Posterior cingulate gyrus (tissue), 11 donors: ENCODE measurements around the gene TRIM73.
A peak's percentile ranks its signal among the peaks of the same experiment; 100 is the strongest.
"Not testable (repeated sequence)": the region's sequence is repeated elsewhere in the genome, so short reads cannot be mapped to it uniquely, and the experiment has no call there.

Experiments used
- DNase-seq, 10 donors: peaks; one replicate each; pipeline versions ENCODE4 v3.0.0 to v3.0.0-alpha.2; 2020 to 2021; ENCODE audit warnings: mixed read lengths in 3 of 10
- intact Hi-C: fragments of 100-400 bp; cut with DNase I; formaldehyde crosslinking; loops from one replicate; pipeline ENCODE4 v1.15.1; 2023

Gene TRIM73

DNA sequence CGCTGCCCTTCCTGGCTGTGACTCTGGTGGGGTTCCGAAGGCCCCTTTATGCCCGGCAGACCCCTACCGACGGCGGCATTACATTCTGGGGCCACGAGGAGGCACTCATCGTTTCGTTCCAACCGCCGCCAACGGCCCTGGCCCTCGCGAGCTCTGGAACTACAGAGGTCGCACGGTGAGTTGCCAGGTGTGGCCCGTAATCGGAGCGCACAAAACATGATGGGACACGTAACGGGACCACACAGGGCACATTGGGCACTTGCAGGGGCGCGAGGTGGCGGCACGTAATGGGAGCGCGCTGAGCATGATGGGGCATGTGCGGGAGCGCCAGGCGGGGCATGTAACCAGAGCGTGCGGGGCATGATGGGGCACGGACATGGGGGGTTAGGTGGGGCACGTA, at the start of gene TRIM73:
TRIM73 (plus strand) TSS at position 301 of the 400 bp plus-strand sequence. CDS start 3,305 bp downstream, outside the sequence.
- DNase-seq, result peak in 1 of 10 donors; percentile 20
- intact Hi-C loops, result not testable (repeated sequence)

DNA sequence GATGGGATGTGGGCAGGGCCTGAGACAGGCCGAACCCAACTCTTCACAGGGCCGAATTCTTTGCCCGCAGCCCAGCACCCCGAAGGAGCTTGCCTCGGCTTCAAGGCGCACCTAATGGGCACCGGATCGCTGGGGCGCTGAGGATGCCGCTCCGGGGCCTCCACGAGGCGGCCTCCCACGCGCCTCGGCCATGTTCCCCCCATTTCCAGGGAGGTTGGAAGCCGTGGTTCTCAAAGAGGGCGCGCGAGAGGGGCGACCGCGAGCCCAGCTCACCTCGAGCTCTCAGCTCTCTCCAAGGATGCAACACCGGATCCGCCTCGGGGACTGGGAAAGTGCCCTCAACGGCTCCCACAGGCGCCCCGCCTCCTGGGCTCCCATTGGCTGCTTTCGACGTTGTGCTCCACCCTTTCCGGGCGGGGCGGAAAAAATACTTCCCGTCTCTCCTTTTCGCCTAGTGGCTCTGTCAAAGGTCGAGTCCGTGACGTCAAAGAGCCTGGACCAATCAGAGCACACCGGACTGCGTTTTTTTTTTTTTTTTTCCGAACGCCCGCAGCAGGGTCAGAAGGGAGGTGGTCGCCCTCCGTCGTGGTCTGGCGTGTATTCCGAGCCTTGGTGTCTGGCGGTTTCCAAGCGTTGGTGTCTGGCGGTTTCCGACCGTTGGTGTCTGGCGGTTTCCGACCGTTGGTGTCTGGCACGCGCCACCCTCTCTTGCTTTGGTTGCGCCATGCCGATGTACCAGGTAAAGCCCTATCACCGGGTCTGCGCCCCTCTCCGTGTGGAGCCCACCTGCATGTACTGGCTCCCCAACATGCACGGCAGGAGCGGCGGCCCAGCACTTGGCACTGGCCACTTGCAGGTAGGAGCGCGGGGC, 36.5 kb upstream of the TRIM73 start:
- DNase-seq, result peak in 4 of 10 donors; percentile 5 to 84 (median 33)
- intact Hi-C loops, result not testable (repeated sequence)

DNA sequence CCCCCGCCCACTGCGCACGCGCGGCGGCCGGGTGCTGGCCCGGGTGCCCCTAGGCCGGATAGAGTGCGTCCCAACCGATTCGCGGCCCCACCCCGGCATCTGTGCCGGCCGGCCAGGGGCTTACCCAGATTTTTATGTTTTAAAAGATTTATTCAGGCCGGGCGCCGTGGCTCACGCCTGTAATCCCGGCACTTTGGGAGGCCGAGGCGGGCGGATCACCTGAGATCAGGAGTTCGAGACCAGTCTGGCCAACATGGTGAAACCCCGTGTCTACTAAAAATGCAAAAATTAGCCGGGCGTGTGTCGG, 35.9 kb upstream of the TRIM73 start:
- intact Hi-C loops, result not testable (repeated sequence)
- DNase-seq, result peak in 1 of 10 donors; percentile 2

DNA sequence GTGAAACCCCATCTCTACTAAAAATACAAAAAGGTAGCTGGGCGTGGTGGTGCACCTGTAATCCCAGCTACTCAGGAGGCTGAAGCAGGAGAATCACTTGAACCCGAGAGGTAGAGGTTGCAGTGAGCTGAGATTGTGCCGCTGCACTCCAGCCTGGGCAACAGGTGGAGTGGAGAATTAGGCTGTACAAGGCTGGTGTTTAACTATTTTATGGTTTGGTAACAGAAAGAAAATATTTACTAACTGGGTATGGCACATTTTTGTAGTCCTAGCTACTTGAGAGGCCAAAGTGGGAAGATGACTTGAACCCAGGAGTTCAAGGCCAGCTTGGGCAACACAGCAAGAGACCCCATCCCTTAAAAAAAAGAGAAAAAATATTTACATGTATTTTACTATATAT, 31.4 kb upstream of the TRIM73 start:
- DNase-seq, intact Hi-C loops: not testable (repeated sequence)

DNA sequence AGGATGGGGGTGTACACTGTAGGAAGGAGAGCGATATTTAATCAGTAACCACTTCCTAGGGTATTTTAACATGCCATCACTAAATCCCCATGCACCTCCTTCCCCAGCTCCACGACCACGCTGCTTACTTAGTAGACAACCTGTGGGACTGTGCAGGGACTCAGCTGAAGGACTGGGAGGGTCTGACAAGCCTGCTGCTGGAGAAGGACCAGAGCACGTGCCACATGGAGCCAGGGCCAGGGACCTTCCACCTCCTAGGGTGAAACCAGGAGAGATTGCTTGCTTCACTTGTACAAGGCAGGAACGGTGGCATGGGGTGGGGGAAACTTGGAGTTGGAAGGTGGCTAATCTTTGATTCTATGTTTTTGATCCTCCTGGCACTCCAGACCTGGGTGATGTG, 28.8 kb upstream of the TRIM73 start:
- not testable (repeated sequence) for DNase-seq

DNA sequence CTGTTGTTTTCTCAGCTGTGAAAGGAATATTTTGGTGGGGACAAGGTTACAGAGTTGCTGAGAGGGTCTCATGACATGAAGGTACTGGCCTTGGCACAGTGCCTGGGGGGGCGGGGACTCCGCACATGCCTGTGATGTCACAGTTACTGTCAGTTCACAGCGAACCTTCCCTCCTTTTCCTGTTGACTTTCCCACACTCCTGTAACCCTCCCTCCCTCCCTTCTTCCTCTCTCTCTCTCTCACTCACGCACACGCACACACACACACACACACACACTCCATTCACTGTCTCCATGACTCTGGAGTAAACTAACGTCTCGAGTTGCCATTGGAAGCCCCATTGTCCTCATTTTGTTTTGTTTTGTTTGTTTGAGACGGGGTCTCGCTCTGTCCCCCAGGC, 28.1 kb upstream of the TRIM73 start:
- intact Hi-C loops, DNase-seq: not testable (repeated sequence)

More for the DNA sequence above, 28.8 kb upstream of the TRIM73 start:
- intact Hi-C loops, result not testable (repeated sequence)

DNA sequence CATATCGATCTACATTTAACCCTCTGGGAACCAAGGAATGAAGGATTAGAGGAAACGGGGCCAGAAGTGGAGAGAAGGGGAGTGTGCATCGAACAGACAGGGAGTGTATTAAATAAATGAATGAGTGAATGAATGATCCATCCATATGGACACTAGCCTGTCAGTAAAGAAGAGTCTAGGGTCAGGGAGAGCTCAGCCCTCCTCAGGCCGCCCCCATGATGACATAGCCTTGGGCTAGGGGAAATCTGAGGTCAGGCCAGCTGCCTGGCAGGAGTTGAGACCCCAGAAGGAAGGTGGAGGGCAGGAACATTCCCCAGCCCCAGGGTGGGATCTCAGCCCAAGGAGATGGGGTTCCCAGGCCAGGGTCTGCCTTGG, 21.3 kb upstream of the TRIM73 start:
- intact Hi-C loops, result not testable (repeated sequence)

DNA sequence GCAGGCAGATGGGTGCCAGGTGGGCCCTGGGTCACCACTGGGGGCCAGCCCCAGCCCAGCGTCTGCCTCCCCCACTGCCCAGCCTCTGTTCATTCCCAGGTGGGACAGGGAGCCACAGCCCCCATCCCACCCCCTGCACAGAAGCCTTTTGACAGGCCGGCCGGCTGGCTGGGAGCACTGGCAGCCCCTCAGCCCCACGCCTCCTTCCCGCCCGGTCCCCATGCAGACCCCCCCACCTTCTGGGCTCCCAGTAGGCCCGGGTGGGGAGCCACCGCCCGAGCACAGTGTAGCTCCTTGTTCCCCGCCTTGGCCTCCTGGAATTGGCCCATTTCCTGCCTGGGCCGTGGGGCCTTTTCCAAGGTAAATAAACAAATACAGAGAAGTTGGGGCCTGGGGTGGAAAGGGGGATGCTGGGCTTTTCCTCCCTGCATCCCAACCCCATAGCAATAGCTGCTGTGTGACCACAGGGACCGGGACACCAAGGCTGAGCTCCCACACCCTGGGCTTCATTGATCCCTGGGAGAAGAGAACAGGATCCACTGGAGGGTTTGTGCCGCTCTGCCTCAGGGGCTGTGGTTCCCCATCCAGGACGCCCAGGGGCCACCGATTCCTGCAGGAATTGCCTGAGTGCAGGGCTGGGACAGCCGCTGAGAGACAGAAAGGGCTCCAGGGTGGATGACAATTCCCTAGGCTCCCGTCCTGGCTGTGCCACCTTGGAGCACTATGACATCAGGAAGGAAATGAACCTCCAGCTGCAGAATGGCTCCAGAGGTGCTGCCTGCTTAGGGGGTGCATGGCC, 20.7 kb upstream of the TRIM73 start:
- DNase-seq, intact Hi-C loops: not testable (repeated sequence)

More for the DNA sequence above, 21.3 kb upstream of the TRIM73 start:
- not testable (repeated sequence) for DNase-seq

DNA sequence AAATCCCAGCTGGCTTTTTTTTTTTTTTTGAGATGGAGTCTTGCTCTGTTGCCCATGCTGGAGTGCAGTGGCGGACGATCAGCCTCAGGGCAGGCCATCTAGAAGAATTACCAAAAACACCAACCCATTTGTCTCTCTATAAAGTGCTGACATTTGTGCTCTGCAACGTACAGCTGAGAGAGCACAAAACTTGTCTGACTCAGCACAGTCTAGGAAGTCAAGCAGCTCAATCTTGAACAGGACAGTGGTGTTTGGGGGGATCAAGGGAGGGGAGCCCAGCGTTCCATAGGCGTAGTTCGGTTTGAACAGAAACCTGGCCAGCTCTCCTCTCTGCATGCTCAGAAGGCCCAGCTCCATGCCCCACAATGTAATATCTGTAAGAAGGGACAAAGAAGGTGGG, 2.2 kb upstream of the TRIM73 start:
- intact Hi-C loops, DNase-seq: not testable (repeated sequence)

DNA sequence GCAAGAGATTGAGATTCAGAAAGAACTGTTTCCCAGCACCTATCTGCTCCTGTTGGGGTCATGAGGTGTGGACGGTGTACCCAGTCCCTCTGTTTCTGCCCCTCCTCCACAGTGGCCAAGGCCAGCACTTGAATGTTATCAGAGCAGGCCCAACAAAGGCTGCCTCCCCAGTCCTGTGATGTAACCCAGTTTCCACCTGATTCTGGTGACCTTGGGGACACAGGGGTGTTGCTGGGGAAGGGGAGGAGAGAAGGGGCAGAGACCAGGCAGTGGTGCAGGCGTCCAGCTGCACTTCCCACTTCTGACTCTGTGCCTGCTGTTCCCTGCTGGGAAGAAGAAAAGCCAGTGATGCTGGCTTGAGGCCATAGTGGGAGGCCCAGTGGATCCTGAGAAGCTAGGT, 2.4 kb downstream of the TRIM73 start:
- intact Hi-C loops, DNase-seq: not testable (repeated sequence)

DNA sequence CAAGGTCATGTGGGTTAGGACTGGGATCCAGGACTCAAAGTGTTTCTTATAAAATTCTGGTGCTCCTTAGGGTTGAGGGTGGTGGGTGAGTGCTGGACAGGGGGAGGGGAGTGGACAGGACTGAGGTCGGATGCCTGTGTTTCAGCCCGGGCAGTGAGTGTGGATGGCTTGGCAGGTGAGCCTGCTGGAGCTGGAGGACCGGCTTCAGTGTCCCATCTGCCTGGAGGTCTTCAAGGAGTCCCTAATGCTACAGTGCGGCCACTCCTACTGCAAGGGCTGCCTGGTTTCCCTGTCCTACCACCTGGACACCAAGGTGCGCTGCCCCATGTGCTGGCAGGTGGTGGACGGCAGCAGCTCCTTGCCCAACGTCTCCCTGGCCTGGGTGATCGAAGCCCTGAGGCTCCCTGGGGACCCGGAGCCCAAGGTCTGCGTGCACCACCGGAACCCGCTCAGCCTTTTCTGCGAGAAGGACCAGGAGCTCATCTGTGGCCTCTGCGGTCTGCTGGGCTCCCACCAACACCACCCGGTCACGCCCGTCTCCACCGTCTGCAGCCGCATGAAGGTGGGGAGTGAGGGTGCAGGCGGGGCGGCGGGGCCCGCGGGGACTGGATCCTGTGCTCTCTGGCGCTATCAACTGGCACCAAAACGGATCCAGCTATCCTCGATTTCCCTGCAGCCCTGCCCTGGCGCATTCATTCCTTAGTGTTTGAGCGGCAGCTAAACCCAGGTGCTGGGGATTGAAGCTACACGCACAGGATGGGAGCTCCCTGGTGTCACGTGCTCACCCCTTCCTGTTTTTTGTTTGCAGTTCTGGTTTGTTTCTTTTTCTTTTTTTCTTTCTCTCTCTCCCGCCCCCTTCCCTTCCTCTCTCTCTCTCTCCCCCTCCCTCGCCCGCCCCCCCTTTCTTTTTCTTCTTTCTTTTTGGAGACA, 3.6 kb downstream of the TRIM73 start:
- peak in 1 of 10 donors; percentile 33 for DNase-seq

DNA sequence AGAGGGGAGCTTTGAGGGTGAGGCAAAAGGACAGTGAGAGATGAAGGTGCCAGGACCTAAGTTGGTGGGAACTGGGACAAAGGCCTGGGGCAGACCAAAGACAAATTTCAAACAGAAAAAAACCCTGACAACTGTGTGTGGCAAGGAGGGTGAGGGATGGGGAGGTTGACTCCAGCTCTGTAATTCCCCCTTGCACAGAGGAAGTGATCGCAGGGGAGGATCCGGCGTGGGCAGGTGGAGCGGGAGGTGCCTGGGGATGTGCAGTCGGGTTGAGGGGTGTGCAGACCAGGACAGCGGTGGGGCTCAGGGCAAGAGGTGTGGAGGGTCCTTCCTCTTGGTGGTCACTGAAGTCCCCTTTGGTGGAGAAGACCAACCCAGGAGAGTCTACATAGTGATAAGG, 5.1 kb downstream of the TRIM73 start:
- intact Hi-C loops, DNase-seq: not testable (repeated sequence)

More for the DNA sequence above, 3.6 kb downstream of the TRIM73 start:
- intact Hi-C loops, result not testable (repeated sequence)

DNA sequence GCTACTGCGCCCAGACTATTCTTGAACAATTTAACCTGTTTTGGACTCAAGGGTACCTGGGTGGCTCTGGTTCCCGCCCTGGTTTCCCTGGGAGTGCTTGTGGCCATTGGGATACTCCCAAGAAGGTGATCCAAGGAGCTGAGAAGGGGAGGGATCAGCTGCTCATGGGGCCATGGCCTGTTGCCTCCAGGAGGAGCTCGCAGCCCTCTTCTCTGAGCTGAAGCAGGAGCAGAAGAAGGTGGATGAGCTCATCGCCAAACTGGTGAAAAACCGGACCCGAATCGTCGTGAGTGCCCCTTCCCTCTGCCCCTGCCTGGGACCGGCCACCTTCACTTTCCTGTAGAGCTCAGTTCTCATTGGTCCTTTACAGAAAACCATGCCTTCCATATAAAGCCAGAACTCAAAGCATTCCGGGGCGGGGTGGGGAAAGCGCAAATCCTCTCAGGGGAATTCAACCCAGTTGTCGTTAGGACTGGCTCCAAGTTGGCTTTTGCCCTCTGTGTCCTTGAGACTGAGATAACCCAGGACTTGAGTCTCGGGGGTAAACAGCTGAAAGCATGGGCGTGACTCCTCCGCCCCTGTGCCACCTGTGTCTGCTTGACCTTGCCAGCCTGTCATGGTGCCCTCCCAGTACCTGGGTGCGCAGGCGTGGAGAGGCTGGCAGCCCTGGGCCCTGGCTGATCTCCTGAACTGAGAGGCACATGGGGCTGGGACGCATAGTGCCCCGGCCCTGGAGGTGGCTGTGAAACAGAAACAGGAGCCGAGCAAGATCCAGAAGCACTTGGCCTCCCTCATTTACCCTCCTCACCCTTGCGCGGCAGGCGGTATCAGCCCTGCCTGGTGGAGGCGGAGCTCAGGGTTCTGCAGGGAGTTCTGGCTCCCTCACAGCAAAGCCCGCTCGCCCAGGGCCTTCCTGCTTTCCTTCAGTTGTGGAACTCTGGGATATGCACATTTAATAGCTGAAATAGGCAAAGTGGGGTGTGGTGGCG, 8.3 kb downstream of the TRIM73 start:
- DNase-seq, intact Hi-C loops: not testable (repeated sequence)

DNA sequence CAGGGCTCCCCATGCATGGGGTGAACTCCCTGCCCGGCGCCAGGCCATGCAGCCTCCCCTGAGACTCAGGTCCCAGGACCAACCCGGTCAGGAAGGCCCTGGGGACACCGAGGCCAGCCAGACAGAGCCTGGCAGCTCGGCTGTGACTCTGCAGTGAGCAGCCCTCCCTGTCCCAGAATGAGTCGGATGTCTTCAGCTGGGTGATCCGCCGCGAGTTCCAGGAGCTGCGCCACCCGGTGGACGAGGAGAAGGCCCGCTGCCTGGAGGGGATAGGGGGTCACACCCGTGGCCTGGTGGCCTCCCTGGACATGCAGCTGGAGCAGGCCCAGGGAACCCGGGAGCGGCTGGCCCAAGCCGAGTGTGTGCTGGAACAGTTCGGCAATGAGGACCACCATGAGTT, 9.2 kb downstream of the TRIM73 start:
- DNase-seq, intact Hi-C loops: not testable (repeated sequence)

DNA sequence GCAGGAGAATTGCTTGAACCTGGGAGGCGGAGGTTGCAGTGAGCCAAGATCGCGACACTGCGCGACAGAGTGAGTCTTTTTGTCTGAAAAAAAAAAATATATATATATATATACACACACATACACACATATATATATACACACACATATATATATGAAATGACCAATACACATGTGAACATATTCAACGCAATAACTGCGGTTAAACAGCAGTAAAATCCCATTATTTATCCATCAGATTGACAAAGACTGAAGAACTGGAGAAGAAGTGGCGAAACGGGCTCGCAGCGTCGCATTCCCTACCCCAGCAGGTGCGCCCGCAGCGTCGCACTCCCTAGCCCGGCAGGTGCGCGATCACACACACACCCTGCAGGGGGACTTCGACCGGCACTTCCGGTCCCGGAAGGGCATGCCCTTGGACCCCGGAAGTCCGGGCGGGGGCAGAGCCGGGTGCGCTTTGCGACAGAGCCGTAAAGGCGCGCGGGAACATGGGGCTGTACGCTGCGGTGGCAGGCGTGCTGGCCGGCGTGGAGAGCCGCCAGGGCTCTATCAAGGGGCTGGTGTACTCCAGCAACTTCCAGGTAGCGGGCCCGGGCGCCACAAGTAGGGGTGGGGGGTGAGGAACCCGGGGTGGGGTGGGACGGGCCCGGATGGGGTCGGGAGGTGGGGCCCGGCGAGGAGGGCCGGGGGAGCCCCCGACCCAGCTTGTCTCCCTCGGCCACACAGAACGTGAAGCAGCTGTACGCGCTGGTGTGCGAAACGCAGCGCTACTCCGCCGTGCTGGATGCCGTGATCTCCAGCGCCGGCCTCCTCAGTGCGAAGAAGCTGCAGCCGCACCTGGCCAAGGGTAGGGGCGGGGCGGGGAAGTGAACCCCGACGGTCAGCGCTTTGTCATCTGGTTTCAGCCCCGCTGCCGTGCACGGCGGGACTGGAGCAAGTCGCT, 14.7 kb downstream of the TRIM73 start:
- peak in 1 of 10 donors; percentile 16 for DNase-seq
- intact Hi-C loops, result not testable (repeated sequence)

DNA sequence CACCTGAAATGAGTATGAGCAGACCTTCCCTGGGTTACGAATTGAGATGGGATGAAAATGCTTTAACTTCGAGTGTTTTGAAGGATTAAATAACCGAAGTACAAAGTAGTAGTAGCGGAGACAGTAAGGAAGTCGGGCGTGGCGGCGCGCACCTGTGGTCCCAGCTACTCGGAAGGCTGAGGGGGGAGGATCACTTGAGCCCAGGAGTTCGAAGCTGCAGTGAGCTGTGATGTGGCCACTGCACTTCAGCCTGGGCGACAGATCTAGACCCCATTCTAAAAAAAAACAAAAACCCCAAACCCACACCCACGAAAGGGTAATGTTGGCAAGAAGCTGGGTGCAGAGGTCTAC, 15.4 kb downstream of the TRIM73 start:
- DNase-seq, intact Hi-C loops: not testable (repeated sequence)

DNA sequence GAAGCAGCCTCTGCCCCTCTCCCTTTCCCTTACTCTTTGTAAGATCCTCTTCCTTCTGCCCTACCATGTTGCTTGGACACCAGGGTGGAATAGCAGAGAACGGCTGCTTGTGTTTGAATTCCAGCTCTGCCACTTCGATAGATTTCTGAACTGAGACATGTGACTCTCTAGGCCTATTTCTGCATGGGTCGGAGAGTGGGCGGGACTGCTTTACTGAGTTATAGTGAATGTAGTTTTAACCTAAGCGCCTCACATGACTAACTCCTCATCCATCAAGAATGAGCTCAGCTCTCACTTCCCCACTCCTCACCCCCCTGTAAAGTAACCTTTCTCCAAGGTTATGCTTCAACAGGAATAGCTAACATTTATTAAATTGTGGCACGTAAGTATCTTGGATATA, 18.8 kb downstream of the TRIM73 start:
- intact Hi-C loops, result not testable (repeated sequence)
- peak in 1 of 10 donors; percentile 35 for DNase-seq
